GM12864 (cell line): Measurements from ENCODE around the gene TRAIP.

ENCODE experiments used
- DNase-seq: peaks from one replicate; pipeline ENCODE4 v3.0.0-alpha.2; 2011; ENCODE audit warnings: low read depth
- H3K4me3 ChIP-seq: 2 replicates; pipeline ENCODE4 v1.5.1; 2011; ENCODE audit warnings: mild to moderate bottlenecking, low read depth, low read length, control low read depth
- TF ChIP-seq, protein P1 (sequence below): IDR thresholded peaks from 2 replicates; pipeline ENCODE4 v1.5.1; 2011; ENCODE audit warnings: low read depth, mild to moderate bottlenecking, moderate library complexity, low read length, control low read depth, inconsistent platforms; ENCODE audit errors: missing control alignments

TRAIP gene

DNA sequence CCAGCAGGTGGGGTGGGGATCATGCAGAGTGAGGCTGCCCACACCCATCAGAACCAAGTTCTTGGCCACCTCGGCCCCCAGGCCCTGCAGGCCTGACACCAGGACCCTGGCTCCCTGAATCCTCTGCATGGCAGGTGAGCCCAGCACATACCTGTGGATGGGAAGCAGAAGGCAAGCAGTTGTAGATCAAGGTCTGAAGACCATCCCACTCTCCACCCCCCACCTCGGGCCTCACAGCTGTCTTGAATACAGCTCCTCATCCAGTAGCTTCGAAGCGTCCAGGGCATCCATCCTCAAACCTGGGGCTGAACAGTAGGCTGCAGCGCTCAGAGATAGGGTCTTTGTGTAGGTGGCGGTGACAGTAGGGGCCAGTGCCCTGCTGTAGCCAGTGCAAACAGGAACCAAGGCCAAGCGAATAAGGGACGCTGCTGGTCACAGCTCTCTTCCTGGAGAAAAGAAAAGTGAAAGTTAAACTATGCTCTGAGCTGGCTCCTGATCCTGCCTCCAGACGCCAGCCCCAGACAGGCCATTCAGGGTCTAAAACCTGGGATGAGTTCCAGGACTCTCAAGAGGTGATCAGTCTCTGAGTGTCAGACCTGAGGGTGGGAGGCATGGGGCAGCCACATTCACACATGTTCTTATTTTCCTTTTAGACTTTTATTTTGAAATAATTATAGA lies 42.7 kb downstream of the TRAIP start, which contains the start of gene UBA7:
Gene UBA7 (minus strand): TSS at position 457 of the 678 bp plus-strand sequence. CDS start 166 bp downstream, at position 291.
- DNase-seq = no peak
- TF ChIP-seq, protein P1, sequence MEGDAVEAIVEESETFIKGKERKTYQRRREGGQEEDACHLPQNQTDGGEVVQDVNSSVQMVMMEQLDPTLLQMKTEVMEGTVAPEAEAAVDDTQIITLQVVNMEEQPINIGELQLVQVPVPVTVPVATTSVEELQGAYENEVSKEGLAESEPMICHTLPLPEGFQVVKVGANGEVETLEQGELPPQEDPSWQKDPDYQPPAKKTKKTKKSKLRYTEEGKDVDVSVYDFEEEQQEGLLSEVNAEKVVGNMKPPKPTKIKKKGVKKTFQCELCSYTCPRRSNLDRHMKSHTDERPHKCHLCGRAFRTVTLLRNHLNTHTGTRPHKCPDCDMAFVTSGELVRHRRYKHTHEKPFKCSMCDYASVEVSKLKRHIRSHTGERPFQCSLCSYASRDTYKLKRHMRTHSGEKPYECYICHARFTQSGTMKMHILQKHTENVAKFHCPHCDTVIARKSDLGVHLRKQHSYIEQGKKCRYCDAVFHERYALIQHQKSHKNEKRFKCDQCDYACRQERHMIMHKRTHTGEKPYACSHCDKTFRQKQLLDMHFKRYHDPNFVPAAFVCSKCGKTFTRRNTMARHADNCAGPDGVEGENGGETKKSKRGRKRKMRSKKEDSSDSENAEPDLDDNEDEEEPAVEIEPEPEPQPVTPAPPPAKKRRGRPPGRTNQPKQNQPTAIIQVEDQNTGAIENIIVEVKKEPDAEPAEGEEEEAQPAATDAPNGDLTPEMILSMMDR = no peak
- peak within 1 kb of the TSS; percentile 70 for H3K4me3 ChIP-seq

DNA sequence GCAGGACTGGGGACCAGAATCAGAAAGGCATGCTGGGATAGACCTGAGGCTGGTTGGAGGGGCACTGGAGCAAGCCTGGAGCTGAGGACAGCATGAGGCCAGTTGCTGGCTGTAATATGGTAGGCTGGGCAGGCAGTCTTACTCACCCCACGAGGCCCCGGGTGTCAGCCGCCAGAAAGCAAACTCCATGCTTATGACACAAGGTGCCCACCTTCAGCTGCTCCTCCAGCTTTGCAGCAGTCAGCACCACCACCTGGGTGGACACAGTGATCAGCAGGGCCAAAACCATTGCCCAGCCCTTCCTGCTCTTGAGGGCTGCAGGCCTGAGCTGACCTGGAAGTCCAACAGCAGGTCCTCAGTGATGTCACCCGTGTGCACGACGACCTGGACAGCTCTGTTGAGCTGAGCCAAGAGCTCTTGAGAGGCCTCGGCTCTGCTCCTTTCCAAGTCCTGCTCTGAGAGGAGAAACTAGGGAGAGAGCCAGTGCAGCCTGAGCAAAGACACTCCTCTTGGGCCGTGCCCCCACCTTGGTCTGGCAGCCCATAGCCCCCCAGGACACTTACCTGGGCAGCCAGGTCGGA lies 43.4 kb downstream of the TRAIP start:
- DNase-seq = no peak
- TF ChIP-seq, protein P1 = no peak
- peak overlapping the region; percentile 70 for H3K4me3 ChIP-seq

DNA sequence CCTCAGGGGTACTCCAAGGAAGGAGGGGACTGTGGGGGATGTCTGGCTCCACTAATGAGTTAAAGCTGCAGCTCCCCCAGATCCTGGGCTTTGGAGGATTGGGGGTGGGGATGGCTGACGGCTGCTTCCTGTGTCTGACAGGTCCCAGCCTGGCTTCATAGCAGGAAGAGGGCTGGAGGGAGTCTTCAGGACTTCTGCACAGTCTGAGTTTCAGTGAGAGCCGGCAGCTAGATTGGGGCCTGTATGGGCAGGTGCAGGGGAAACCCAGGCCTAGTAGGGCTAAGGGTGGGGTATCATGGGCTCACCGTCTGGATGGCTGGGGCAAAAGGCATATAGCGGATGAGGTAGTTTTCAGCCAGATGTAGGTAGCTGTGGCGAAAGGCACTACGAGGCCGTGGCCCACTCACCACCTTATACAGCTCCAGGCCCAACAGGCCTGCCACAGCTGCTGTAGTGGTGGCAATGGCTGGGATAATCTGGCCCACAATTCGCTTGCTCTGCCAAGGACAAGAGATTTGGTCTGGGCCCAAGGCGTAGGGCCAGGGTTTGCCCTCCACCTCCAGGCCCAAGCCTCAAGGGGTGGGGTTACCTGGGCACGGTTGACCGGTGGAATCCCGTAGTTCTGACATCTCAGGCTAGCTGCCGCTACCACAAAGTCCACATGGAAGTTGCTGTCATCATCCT lies 48.8 kb downstream of the TRAIP start:
- no peak overlapping the region for H3K4me3 ChIP-seq
- no peak for DNase-seq
- TF ChIP-seq, protein P1 = no peak

DNA sequence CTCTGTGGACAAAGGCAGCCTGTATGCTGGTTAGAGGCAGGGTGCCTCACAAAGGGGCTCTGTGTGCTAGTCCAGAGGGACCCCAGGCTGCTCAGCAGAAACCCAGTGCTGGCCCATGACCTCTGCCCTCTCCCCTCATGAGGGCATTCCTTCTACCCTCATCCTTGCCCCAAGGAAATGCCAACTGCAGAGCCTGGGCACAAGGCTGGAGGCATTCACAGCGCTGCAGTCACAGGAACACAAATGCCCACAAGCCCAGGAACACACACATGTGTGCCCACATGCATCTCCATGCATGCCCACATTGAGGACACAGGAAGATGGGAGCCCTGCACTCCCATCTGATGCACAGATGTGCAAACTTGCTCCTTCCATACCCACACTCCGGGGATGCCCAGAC lies 49.5 kb downstream of the TRAIP start:
- no peak for DNase-seq
- H3K4me3 ChIP-seq = no peak overlapping the region
- TF ChIP-seq, protein P1 = no peak

DNA sequence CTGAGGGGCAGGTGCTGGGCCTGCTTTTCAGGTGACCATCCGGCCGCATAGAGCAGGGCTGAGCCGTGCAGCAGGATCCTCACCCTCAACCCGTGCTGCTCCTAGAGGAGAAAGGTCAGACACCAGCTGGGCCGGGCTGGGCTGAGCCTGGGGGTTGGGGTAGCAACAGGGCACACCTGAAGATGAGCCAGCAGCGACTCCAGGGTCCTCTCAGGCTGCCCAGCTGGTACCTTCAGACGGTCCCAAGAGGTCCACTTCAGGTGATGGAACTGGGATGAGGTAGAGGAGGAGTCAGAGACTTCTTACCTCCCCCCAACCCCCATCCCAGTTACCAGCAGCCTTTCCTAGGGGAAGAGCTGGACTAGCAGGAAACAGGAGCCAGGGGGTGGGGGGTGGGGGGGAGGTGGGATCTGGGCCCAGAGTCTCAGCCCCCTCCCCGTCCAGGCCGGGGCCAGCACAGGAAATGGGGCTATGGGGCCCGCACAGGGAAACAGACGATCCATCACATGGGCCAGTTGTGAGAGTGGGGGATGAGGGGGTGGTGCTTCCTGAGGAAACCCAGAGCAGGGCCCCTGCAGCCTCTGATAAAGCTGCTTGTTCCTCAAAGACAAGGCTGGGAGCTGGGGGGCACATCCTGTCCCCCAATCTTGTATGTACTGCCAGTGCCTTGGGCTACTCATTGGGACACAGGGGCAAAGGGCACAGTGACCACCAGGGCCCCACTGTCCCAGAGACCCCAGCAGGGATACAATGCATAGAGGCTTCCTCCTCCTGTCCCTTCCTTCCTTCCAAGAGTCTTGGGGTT lies 50.3 kb downstream of the TRAIP start:
- no peak for DNase-seq
- TF ChIP-seq, protein P1 = no peak
- no peak overlapping the region for H3K4me3 ChIP-seq

DNA sequence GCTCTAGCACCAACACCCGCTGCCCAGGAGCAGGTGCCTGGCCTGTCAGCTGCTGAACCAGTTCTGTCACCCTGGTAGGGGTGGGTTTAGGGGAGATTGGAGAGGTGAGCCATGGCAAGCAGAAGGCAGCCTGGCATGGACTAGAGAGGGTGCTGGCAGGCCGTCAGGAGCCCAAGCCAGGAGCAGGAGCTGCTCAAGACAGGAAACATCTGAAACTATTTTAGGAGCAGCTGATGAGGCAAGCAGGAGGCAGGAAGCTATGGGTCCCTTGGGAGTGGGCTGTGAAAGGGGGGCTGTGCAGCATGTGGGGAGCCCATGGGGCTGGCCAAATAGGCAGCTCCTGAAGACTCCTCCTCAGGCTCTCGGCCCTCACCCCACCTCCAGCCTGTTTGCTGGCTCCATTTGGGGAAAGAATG lies 51.0 kb downstream of the TRAIP start:
- TF ChIP-seq, protein P1 = no peak
- DNase-seq = no peak
- H3K4me3 ChIP-seq = no peak overlapping the region
